HEK293 (cell line): ENCODE data around the gene ELAPOR1.

Experiments used
- ATF2 ChIP-seq: fragments of 450-650 bp; formaldehyde crosslinking; IDR thresholded peaks from 2 replicates; pipeline ENCODE4 v1.5.1; 2016; ENCODE audit warnings: missing biosample characterization, missing genetic modification characterization, low read depth
- GLIS2 ChIP-seq: fragments of 450-650 bp; formaldehyde crosslinking; IDR thresholded peaks from 2 replicates; pipeline ENCODE4 v1.5.1; 2016; ENCODE audit warnings: missing biosample characterization, missing genetic modification characterization
- KLF16 ChIP-seq: fragments of 450-650 bp; formaldehyde crosslinking; IDR thresholded peaks from 2 replicates; pipeline ENCODE4 v1.5.1; 2017; ENCODE audit warnings: missing biosample characterization, missing genetic modification characterization
- PRDM2 ChIP-seq: fragments of 450-650 bp; formaldehyde crosslinking; IDR thresholded peaks from 2 replicates; pipeline ENCODE4 v1.5.1; 2016; ENCODE audit warnings: missing biosample characterization, missing genetic modification characterization, borderline replicate concordance
- SP7 ChIP-seq: fragments of 450-650 bp; formaldehyde crosslinking; IDR thresholded peaks from 2 replicates; pipeline ENCODE4 v1.5.1; 2016; ENCODE audit warnings: missing biosample characterization, missing genetic modification characterization
- ZFP37 ChIP-seq: fragments of 450-650 bp; formaldehyde crosslinking; IDR thresholded peaks from 2 replicates; pipeline ENCODE4 v1.5.1; 2016; ENCODE audit warnings: missing biosample characterization, missing genetic modification characterization
- ZIC2 ChIP-seq: fragments of 450-650 bp; formaldehyde crosslinking; IDR thresholded peaks from 2 replicates; pipeline ENCODE4 v1.5.1; 2016; ENCODE audit warnings: missing biosample characterization, missing genetic modification characterization
- ZNF510 ChIP-seq: fragments of 450-650 bp; formaldehyde crosslinking; IDR thresholded peaks from 2 replicates; pipeline ENCODE4 v1.5.1; 2018; ENCODE audit warnings: mild to moderate bottlenecking, missing genetic modification characterization, missing biosample characterization; ENCODE audit not compliant: insufficient replicate concordance
- ZNF544 ChIP-seq: fragments of 450-650 bp; formaldehyde crosslinking; IDR thresholded peaks from 2 replicates; pipeline ENCODE4 v1.5.0; 2017; ENCODE audit warnings: missing biosample characterization, missing genetic modification characterization
- ZNF623 ChIP-seq: fragments of 450-650 bp; formaldehyde crosslinking; IDR thresholded peaks from 2 replicates; pipeline ENCODE4 v1.5.1; 2016; ENCODE audit warnings: missing biosample characterization, missing genetic modification characterization
- ZNF660 ChIP-seq: fragments of 450-650 bp; IDR thresholded peaks from 2 replicates; pipeline ENCODE4 v1.5.1; 2018; ENCODE audit warnings: missing biosample characterization, mild to moderate bottlenecking, missing genetic modification characterization
- ZNF76 ChIP-seq: fragments of 450-650 bp; formaldehyde crosslinking; IDR thresholded peaks from 2 replicates; pipeline ENCODE4; 2016; ENCODE audit warnings: low read depth, missing biosample characterization, missing genetic modification characterization, borderline replicate concordance
- TF ChIP-seq, protein P1 (sequence below): fragments of 450-650 bp; formaldehyde crosslinking; IDR thresholded peaks from 2 replicates; pipeline ENCODE4 v1.5.1; 2016; ENCODE audit warnings: missing biosample characterization, missing genetic modification characterization
- TF ChIP-seq, protein P2 (sequence below): fragments of 450-650 bp; formaldehyde crosslinking; IDR thresholded peaks from 2 replicates; pipeline ENCODE4 v1.5.1; 2016; ENCODE audit warnings: missing biosample characterization, missing genetic modification characterization

DNA sequence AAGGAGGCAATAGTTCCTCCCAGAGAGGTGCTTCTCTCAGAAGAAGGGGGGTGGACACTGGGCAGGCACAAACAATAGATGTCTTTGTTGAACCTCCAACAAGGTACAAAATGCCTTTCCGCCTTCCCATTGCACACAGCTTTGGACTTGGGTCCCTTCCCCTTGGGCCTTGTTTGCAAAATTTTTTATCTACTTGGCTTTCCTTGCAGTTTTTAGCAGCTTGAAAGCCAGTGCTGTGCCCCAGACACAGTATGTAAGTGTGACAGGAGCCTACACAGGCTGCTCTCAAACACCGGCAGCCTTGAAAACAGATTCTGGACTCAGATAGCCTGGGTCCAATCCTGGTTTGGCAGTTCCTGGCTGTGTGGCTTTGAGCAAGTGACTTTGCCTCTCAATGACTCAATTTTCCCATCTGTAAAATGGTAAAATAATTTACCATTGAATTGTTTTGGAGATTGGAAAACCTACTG lies 43.0 kb downstream of the ELAPOR1 start:
- TF ChIP-seq ATF2 (no peak), ZNF510 (tag by site-specific recombination) (no peak), ZNF623 (tag by site-specific recombination) (no peak), KLF16 (tag by site-specific recombination) (no peak), GLIS2 (tag by site-specific recombination) (no peak), ZIC2 (no peak), PRDM2 (tag by site-specific recombination) (no peak), ZNF76 (tag by site-specific recombination) (no peak), ZNF544 (tag by site-specific recombination) (no peak), ZNF660 (tag by site-specific recombination) (no peak), ZFP37 (no peak), SP7 (tag by site-specific recombination) (no peak)
- TF ChIP-seq, protein P1, sequence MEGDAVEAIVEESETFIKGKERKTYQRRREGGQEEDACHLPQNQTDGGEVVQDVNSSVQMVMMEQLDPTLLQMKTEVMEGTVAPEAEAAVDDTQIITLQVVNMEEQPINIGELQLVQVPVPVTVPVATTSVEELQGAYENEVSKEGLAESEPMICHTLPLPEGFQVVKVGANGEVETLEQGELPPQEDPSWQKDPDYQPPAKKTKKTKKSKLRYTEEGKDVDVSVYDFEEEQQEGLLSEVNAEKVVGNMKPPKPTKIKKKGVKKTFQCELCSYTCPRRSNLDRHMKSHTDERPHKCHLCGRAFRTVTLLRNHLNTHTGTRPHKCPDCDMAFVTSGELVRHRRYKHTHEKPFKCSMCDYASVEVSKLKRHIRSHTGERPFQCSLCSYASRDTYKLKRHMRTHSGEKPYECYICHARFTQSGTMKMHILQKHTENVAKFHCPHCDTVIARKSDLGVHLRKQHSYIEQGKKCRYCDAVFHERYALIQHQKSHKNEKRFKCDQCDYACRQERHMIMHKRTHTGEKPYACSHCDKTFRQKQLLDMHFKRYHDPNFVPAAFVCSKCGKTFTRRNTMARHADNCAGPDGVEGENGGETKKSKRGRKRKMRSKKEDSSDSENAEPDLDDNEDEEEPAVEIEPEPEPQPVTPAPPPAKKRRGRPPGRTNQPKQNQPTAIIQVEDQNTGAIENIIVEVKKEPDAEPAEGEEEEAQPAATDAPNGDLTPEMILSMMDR (tag by site-specific recombination), result no peak
- TF ChIP-seq, protein P2, sequence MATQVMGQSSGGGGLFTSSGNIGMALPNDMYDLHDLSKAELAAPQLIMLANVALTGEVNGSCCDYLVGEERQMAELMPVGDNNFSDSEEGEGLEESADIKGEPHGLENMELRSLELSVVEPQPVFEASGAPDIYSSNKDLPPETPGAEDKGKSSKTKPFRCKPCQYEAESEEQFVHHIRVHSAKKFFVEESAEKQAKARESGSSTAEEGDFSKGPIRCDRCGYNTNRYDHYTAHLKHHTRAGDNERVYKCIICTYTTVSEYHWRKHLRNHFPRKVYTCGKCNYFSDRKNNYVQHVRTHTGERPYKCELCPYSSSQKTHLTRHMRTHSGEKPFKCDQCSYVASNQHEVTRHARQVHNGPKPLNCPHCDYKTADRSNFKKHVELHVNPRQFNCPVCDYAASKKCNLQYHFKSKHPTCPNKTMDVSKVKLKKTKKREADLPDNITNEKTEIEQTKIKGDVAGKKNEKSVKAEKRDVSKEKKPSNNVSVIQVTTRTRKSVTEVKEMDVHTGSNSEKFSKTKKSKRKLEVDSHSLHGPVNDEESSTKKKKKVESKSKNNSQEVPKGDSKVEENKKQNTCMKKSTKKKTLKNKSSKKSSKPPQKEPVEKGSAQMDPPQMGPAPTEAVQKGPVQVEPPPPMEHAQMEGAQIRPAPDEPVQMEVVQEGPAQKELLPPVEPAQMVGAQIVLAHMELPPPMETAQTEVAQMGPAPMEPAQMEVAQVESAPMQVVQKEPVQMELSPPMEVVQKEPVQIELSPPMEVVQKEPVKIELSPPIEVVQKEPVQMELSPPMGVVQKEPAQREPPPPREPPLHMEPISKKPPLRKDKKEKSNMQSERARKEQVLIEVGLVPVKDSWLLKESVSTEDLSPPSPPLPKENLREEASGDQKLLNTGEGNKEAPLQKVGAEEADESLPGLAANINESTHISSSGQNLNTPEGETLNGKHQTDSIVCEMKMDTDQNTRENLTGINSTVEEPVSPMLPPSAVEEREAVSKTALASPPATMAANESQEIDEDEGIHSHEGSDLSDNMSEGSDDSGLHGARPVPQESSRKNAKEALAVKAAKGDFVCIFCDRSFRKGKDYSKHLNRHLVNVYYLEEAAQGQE, result no peak
